Osteoblast (primary cell): Measurements from ENCODE around the gene SCN2B. TPM values are rescaled to one million over a fixed set of nuclear protein-coding genes. Genes with fewer than 3 reads are reported as not detected.

Source experiments
- DNase-seq: peaks from one replicate; pipeline ENCODE4 v3.0.0; 2011; ENCODE audit warnings: low spot score, mixed read lengths; ENCODE audit not compliant: insufficient read length; ENCODE audit errors: missing footprints
- H2AFZ ChIP-seq: 2 replicates; pipeline ENCODE4 v1.6.0; 2011; ENCODE audit warnings: mild to moderate bottlenecking, low read length
- H3K27ac ChIP-seq: 2 replicates; pipeline ENCODE4 v1.5.1; 2011; ENCODE audit warnings: mild to moderate bottlenecking, low read depth, low read length, moderate library complexity
- H3K27me3 ChIP-seq: 2 replicates; pipeline ENCODE4 v1.6.0; 2012; ENCODE audit warnings: mild to moderate bottlenecking, control low read depth, inconsistent platforms, low read length, moderate library complexity; ENCODE audit not compliant: insufficient read depth
- H3K36me3 ChIP-seq: 2 replicates; pipeline ENCODE4 v1.5.1; 2011; ENCODE audit warnings: mild to moderate bottlenecking, low read length, control low read depth, moderate library complexity; ENCODE audit not compliant: insufficient read depth
- H3K4me1 ChIP-seq: 2 replicates; pipeline ENCODE4 v1.5.1; 2011; ENCODE audit warnings: mild to moderate bottlenecking, low read length, control low read depth, moderate library complexity; ENCODE audit not compliant: insufficient read depth
- H3K4me2 ChIP-seq: 2 replicates; pipeline ENCODE4 v1.6.0; 2011; ENCODE audit warnings: mild to moderate bottlenecking, low read length; ENCODE audit not compliant: insufficient read depth
- H3K4me3 ChIP-seq: fragments of 200-600 bp; sonication (generic); 3 replicates; pipeline ENCODE4 v1.5.1; 2012; ENCODE audit warnings: mild to moderate bottlenecking, low read length, inconsistent platforms; ENCODE audit not compliant: insufficient read depth
- H3K79me2 ChIP-seq: 2 replicates; pipeline ENCODE4 v1.6.0; 2012; ENCODE audit warnings: mild to moderate bottlenecking, low read length, control low read depth, inconsistent platforms; ENCODE audit not compliant: insufficient read depth
- H3K9me3 ChIP-seq: 2 replicates; pipeline ENCODE4 v1.5.1; 2011; ENCODE audit warnings: low read depth, low read length, control low read depth
- H4K20me1 ChIP-seq: 2 replicates; pipeline ENCODE4 v1.6.0; 2012; ENCODE audit warnings: mild to moderate bottlenecking, low read length, control low read depth; ENCODE audit not compliant: insufficient read depth
- total RNA-seq: library from RNA; depleted of rRNA; stranded (reverse); fragments of >200 nt; gene quantifications from 2 replicates; pipeline ENCODE4 v1.2.3, GENCODE V29; 2012
- TF ChIP-seq, protein P1 (sequence below): IDR thresholded peaks from 2 replicates; pipeline ENCODE4 v1.5.1; 2011; ENCODE audit warnings: mild to moderate bottlenecking, low read depth, low read length, moderate library complexity; ENCODE audit errors: extremely low read depth

Gene SCN2B
- total RNA-seq, 1 donor = not detected

DNA sequence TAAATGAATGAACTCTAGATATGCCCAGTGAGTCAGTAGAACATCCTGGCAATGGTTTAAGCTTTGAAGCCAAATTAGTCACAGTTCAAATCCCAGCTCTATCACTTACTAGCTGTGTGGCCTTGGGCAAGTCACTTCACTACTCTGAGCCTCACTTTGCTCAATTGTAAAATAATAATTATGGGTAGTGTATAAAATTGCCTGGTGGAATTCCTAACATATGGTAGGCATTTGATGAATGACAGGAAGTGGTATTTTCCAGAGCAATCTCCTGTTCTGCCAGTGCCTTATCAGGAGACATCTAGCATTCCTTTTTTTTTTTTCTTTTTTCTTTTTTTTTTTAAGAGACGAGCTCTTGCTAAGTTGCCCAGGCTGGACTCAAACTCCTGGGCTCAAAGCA lies 36.9 kb downstream of the SCN2B start:
- Histone ChIP-seq H3K27me3 (no peaks in the 10 kb centered on the region), H3K36me3 (no peaks in the 10 kb centered on the region), H3K9me3 (no peaks in the 10 kb centered on the region), H3K79me2 (no peaks in the 10 kb centered on the region), H3K4me3 (no peak overlapping the region), H4K20me1 (no peaks in the 10 kb centered on the region), H3K4me2 (no peak overlapping the region), H3K27ac (no peak overlapping the region), H2AFZ (no peak overlapping the region), H3K4me1 (no peaks in the 10 kb centered on the region)
- no peak for DNase-seq
- TF ChIP-seq, protein P1, sequence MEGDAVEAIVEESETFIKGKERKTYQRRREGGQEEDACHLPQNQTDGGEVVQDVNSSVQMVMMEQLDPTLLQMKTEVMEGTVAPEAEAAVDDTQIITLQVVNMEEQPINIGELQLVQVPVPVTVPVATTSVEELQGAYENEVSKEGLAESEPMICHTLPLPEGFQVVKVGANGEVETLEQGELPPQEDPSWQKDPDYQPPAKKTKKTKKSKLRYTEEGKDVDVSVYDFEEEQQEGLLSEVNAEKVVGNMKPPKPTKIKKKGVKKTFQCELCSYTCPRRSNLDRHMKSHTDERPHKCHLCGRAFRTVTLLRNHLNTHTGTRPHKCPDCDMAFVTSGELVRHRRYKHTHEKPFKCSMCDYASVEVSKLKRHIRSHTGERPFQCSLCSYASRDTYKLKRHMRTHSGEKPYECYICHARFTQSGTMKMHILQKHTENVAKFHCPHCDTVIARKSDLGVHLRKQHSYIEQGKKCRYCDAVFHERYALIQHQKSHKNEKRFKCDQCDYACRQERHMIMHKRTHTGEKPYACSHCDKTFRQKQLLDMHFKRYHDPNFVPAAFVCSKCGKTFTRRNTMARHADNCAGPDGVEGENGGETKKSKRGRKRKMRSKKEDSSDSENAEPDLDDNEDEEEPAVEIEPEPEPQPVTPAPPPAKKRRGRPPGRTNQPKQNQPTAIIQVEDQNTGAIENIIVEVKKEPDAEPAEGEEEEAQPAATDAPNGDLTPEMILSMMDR = no peak

DNA sequence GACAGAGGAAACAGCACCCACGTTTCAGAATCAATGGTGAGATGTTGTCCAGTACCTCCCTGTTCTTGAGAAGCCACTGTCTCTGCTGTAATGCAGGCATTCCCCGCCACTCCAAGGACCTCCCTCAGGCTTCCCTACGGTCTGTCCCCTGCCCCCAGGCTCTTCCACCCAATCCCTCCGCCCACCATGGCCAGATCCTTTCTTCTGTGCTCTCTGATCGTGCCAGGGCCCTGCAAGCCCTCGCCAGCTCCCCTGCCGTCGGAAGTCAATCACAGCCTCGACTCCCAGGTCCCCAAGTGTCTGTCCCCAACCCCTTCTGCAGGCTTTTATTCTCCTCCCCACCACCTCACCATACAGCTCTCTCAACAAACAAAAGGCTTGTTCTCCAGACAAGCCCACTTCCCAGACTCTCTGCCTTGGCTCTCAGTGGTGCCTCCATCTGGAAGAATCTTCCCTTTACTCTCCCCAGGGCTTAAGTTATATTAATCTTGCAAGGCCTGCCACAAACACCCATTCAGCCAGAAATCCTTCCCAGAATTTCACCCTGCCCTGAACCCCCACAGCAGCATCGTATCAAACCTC lies 37.5 kb downstream of the SCN2B start:
- Histone ChIP-seq H3K4me2 (no peak overlapping the region), H2AFZ (no peak overlapping the region), H3K79me2 (no peaks in the 10 kb centered on the region), H4K20me1 (no peaks in the 10 kb centered on the region), H3K27ac (no peak overlapping the region), H3K4me3 (no peak overlapping the region), H3K27me3 (no peaks in the 10 kb centered on the region), H3K36me3 (no peaks in the 10 kb centered on the region), H3K9me3 (no peaks in the 10 kb centered on the region), H3K4me1 (no peaks in the 10 kb centered on the region)
- TF ChIP-seq, protein P1 = no peak
- peak; percentile 66 for DNase-seq

GRCh38 chr11:118136801-118137200 lies 39.6 kb downstream of the SCN2B start:
- Histone ChIP-seq H3K27me3 (no peaks in the 10 kb centered on the region), H2AFZ (no peak overlapping the region), H3K79me2 (no peaks in the 10 kb centered on the region), H3K4me1 (no peaks in the 10 kb centered on the region), H4K20me1 (no peaks in the 10 kb centered on the region), H3K4me2 (no peak overlapping the region), H3K9me3 (no peaks in the 10 kb centered on the region), H3K27ac (no peak overlapping the region), H3K36me3 (no peaks in the 10 kb centered on the region), H3K4me3 (no peak overlapping the region)
- peak; percentile 58 for DNase-seq
- TF ChIP-seq, protein P1 = no peak

DNA sequence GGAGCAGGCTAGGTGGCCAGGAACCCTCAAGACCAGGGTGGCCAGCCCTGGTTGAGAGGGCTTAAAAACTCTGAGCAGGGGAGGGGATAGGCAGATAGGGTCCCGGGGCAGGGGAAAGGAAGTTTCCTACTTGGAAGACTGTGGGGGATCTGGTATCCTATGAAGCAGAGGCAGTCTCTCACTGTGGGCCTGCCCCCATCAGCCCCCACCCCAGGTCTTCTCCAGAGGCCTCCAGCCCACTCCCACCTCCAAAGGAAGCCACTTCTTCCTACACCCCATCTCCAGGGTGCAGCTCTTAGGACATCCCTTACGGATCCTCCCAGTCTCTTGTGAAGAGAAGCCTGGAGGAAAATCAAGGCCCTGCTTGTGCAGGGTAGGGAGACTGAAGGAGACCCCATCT lies 40.1 kb downstream of the SCN2B start:
- Histone ChIP-seq H3K4me2 (no peak overlapping the region), H4K20me1 (no peaks in the 10 kb centered on the region), H3K27me3 (no peaks in the 10 kb centered on the region), H3K79me2 (no peaks in the 10 kb centered on the region), H3K4me1 (no peaks in the 10 kb centered on the region), H3K27ac (no peak overlapping the region), H3K9me3 (no peaks in the 10 kb centered on the region), H3K36me3 (no peaks in the 10 kb centered on the region), H2AFZ (no peak overlapping the region), H3K4me3 (no peak overlapping the region)
- TF ChIP-seq, protein P1 = no peak
- DNase-seq = peak; percentile 62
